Measurements from ENCODE around the gene POU2F1.

POU2F1 gene

GRCh38 chr1:167455786-167456446 is 235.2 kb downstream of the POU2F1 start:
- Histone ChIP-seq H3K36me3 (ENCODE audit: insufficient read depth, low read length) (no peaks in the 10 kb centered on the region), H3K4me3 (ENCODE audit: low read length) (peak overlapping the region; percentile 91), H3K4me1 (ENCODE audit: control insufficient read depth, insufficient read depth, low read length) (peaks cover 4% of the 10 kb centered on the region), H3K4me2 (ENCODE audit: low read length) (peak overlapping the region; percentile 100), H3K9ac (ENCODE audit: low read depth, low read length) (peak overlapping the region; percentile 88), H3K27me3 (ENCODE audit: control insufficient read depth, insufficient read depth, low read length) (peaks cover 21% of the 10 kb centered on the region), H3K9me3 (replicated peaks; ENCODE audit: low read length) (no peaks in the 10 kb centered on the region)

GRCh38 chr1:167456524-167456923 is 235.8 kb downstream of the POU2F1 start:
- Histone ChIP-seq H3K27me3 (ENCODE audit: control insufficient read depth, insufficient read depth, low read length) (peaks cover 22% of the 10 kb centered on the region), H3K9me3 (replicated peaks; ENCODE audit: low read length) (no peaks in the 10 kb centered on the region), H3K4me3 (ENCODE audit: low read length) (no peak overlapping the region), H3K4me2 (ENCODE audit: low read length) (peak overlapping the region; percentile 100), H3K36me3 (ENCODE audit: insufficient read depth, low read length) (no peaks in the 10 kb centered on the region), H3K9ac (ENCODE audit: low read depth, low read length) (no peak overlapping the region), H3K4me1 (ENCODE audit: control insufficient read depth, insufficient read depth, low read length) (peaks cover 4% of the 10 kb centered on the region)

- Histone ChIP-seq H3K36me3 (ENCODE audit: insufficient read depth, low read length) (no peaks in the 10 kb centered on the region), H3K9ac (ENCODE audit: low read depth, low read length) (no peak overlapping the region), H3K9me3 (replicated peaks; ENCODE audit: low read length) (no peaks in the 10 kb centered on the region), H3K4me3 (ENCODE audit: low read length) (no peak overlapping the region), H3K27me3 (ENCODE audit: control insufficient read depth, insufficient read depth, low read length) (peaks cover 22% of the 10 kb centered on the region), H3K4me1 (ENCODE audit: control insufficient read depth, insufficient read depth, low read length) (peaks cover 4% of the 10 kb centered on the region), H3K4me2 (ENCODE audit: low read length) (no peak overlapping the region)
Observed at GRCh38 chr1:167456926-167457325, 236.2 kb downstream of the POU2F1 start.

- Histone ChIP-seq H3K27me3 (ENCODE audit: control insufficient read depth, insufficient read depth, low read length) (peaks cover 22% of the 10 kb centered on the region), H3K4me3 (ENCODE audit: low read length) (no peak overlapping the region), H3K4me2 (ENCODE audit: low read length) (no peak overlapping the region), H3K4me1 (ENCODE audit: control insufficient read depth, insufficient read depth, low read length) (peaks cover 4% of the 10 kb centered on the region), H3K36me3 (ENCODE audit: insufficient read depth, low read length) (no peaks in the 10 kb centered on the region), H3K9me3 (replicated peaks; ENCODE audit: low read length) (no peaks in the 10 kb centered on the region), H3K9ac (ENCODE audit: low read depth, low read length) (no peak overlapping the region)
Observed at GRCh38 chr1:167457936-167458584, 237.4 kb downstream of the POU2F1 start.

GRCh38 chr1:167460836-167461235 is 240.2 kb downstream of the POU2F1 start:
- Histone ChIP-seq H3K4me3 (ENCODE audit: low read length) (no peak overlapping the region), H3K9me3 (replicated peaks; ENCODE audit: low read length) (no peaks in the 10 kb centered on the region), H3K4me2 (ENCODE audit: low read length) (no peak overlapping the region), H3K4me1 (ENCODE audit: control insufficient read depth, insufficient read depth, low read length) (no peaks in the 10 kb centered on the region), H3K36me3 (ENCODE audit: insufficient read depth, low read length) (no peaks in the 10 kb centered on the region), H3K9ac (ENCODE audit: low read depth, low read length) (no peak overlapping the region), H3K27me3 (ENCODE audit: control insufficient read depth, insufficient read depth, low read length) (peaks cover 39% of the 10 kb centered on the region)

GRCh38 chr1:167462341-167462740 is 241.7 kb downstream of the POU2F1 start:
- Histone ChIP-seq H3K9me3 (replicated peaks; ENCODE audit: low read length) (no peaks in the 10 kb centered on the region), H3K9ac (ENCODE audit: low read depth, low read length) (no peak overlapping the region), H3K4me1 (ENCODE audit: control insufficient read depth, insufficient read depth, low read length) (no peaks in the 10 kb centered on the region), H3K4me3 (ENCODE audit: low read length) (no peak overlapping the region), H3K4me2 (ENCODE audit: low read length) (no peak overlapping the region), H3K27me3 (ENCODE audit: control insufficient read depth, insufficient read depth, low read length) (peaks cover 39% of the 10 kb centered on the region), H3K36me3 (ENCODE audit: insufficient read depth, low read length) (no peaks in the 10 kb centered on the region)

GRCh38 chr1:167463080-167463479 is 242.4 kb downstream of the POU2F1 start:
- Histone ChIP-seq H3K9ac (ENCODE audit: low read depth, low read length) (no peak overlapping the region), H3K9me3 (replicated peaks; ENCODE audit: low read length) (no peaks in the 10 kb centered on the region), H3K27me3 (ENCODE audit: control insufficient read depth, insufficient read depth, low read length) (peaks cover 36% of the 10 kb centered on the region), H3K4me2 (ENCODE audit: low read length) (no peak overlapping the region), H3K4me1 (ENCODE audit: control insufficient read depth, insufficient read depth, low read length) (no peaks in the 10 kb centered on the region), H3K36me3 (ENCODE audit: insufficient read depth, low read length) (no peaks in the 10 kb centered on the region), H3K4me3 (ENCODE audit: low read length) (no peak overlapping the region)

- Histone ChIP-seq H3K9me3 (replicated peaks; ENCODE audit: low read length) (no peaks in the 10 kb centered on the region), H3K4me1 (ENCODE audit: control insufficient read depth, insufficient read depth, low read length) (no peaks in the 10 kb centered on the region), H3K27me3 (ENCODE audit: control insufficient read depth, insufficient read depth, low read length) (peaks cover 39% of the 10 kb centered on the region), H3K9ac (ENCODE audit: low read depth, low read length) (no peak overlapping the region), H3K4me3 (ENCODE audit: low read length) (no peak overlapping the region), H3K4me2 (ENCODE audit: low read length) (no peak overlapping the region), H3K36me3 (ENCODE audit: insufficient read depth, low read length) (no peaks in the 10 kb centered on the region)
Observed at GRCh38 chr1:167463875-167464575, 243.3 kb downstream of the POU2F1 start.

GRCh38 chr1:167465018-167465417 is 244.3 kb downstream of the POU2F1 start:
- Histone ChIP-seq H3K27me3 (ENCODE audit: control insufficient read depth, insufficient read depth, low read length) (peaks cover 39% of the 10 kb centered on the region), H3K4me3 (ENCODE audit: low read length) (no peak overlapping the region), H3K36me3 (ENCODE audit: insufficient read depth, low read length) (no peaks in the 10 kb centered on the region), H3K9me3 (replicated peaks; ENCODE audit: low read length) (no peaks in the 10 kb centered on the region), H3K9ac (ENCODE audit: low read depth, low read length) (no peak overlapping the region), H3K4me1 (ENCODE audit: control insufficient read depth, insufficient read depth, low read length) (no peaks in the 10 kb centered on the region), H3K4me2 (ENCODE audit: low read length) (no peak overlapping the region)

- no peaks in the 10 kb centered on the region for H3K4me1 ChIP-seq (ENCODE audit: control insufficient read depth, insufficient read depth, low read length)
- peaks cover 38% of the 10 kb centered on the region for H3K27me3 ChIP-seq (ENCODE audit: control insufficient read depth, insufficient read depth, low read length)
- H3K9ac ChIP-seq (ENCODE audit: low read depth, low read length) = no peak overlapping the region
- no peaks in the 10 kb centered on the region for H3K36me3 ChIP-seq (ENCODE audit: insufficient read depth, low read length)
- H3K4me2 ChIP-seq (ENCODE audit: low read length) = no peak overlapping the region
- H3K9me3 ChIP-seq (replicated peaks; ENCODE audit: low read length) = no peaks in the 10 kb centered on the region
- no peak overlapping the region for H3K4me3 ChIP-seq (ENCODE audit: low read length)
Observed at GRCh38 chr1:167465743-167466142, 245.1 kb downstream of the POU2F1 start.

- no peak overlapping the region for H3K4me2 ChIP-seq (ENCODE audit: low read length)
- H3K9ac ChIP-seq (ENCODE audit: low read depth, low read length) = no peak overlapping the region
- H3K4me1 ChIP-seq (ENCODE audit: control insufficient read depth, insufficient read depth, low read length) = no peaks in the 10 kb centered on the region
- H3K27me3 ChIP-seq (ENCODE audit: control insufficient read depth, insufficient read depth, low read length) = peaks cover 35% of the 10 kb centered on the region
- H3K9me3 ChIP-seq (replicated peaks; ENCODE audit: low read length) = no peaks in the 10 kb centered on the region
- no peak overlapping the region for H3K4me3 ChIP-seq (ENCODE audit: low read length)
- no peaks in the 10 kb centered on the region for H3K36me3 ChIP-seq (ENCODE audit: insufficient read depth, low read length)
Observed at GRCh38 chr1:167467126-167467710, 246.5 kb downstream of the POU2F1 start.

All from skeletal muscle satellite cell (primary cell).